WERI-Rb-1 (cell line): ENCODE results near the gene CASQ1.

ENCODE experiments used
- DNase-seq: peaks from one replicate; pipeline ENCODE4 v3.0.0-alpha.2; 2020
- H3K27ac ChIP-seq: fragments of 250-450 bp; sonication (Bioruptor Pico); 2 replicates; pipeline ENCODE4 v1.5.1; 2020; ENCODE audit warnings: mild to moderate bottlenecking, moderate library complexity
- H3K27me3 ChIP-seq: fragments of 250-450 bp; sonication (Bioruptor Pico); 2 replicates; pipeline ENCODE4 v1.5.1; 2021; ENCODE audit warnings: mild to moderate bottlenecking, low read depth, moderate library complexity; ENCODE audit not compliant: insufficient read depth, severe bottlenecking
- H3K36me3 ChIP-seq: fragments of 250-450 bp; sonication (Bioruptor Pico); 2 replicates; pipeline ENCODE4 v1.5.1; 2020; ENCODE audit warnings: mild to moderate bottlenecking, moderate library complexity
- H3K4me3 ChIP-seq: 2 replicates; pipeline ENCODE4 v1.5.1; 2011; ENCODE audit warnings: low read depth, mild to moderate bottlenecking, control low read depth, low read length
- H3K9me3 ChIP-seq: fragments of 250-450 bp; sonication (Bioruptor Pico); 2 replicates; pipeline ENCODE4 v1.5.1; 2021; ENCODE audit warnings: mild to moderate bottlenecking, moderate library complexity; ENCODE audit not compliant: severe bottlenecking
- TF ChIP-seq, protein P1 (sequence below): IDR thresholded peaks from 2 replicates; pipeline ENCODE4 v1.5.1; 2011; ENCODE audit warnings: low read depth, mild to moderate bottlenecking, control low read depth, inconsistent platforms, low read length

The CASQ1 gene

GRCh38 chr1:160216301-160216700 lies 25.9 kb downstream of the CASQ1 start:
- no peak overlapping the region for H3K27ac ChIP-seq
- no peak for DNase-seq
- H3K36me3 ChIP-seq = peaks cover 98% of the 10 kb centered on the region
- H3K4me3 ChIP-seq = no peak overlapping the region
- TF ChIP-seq, protein P1, sequence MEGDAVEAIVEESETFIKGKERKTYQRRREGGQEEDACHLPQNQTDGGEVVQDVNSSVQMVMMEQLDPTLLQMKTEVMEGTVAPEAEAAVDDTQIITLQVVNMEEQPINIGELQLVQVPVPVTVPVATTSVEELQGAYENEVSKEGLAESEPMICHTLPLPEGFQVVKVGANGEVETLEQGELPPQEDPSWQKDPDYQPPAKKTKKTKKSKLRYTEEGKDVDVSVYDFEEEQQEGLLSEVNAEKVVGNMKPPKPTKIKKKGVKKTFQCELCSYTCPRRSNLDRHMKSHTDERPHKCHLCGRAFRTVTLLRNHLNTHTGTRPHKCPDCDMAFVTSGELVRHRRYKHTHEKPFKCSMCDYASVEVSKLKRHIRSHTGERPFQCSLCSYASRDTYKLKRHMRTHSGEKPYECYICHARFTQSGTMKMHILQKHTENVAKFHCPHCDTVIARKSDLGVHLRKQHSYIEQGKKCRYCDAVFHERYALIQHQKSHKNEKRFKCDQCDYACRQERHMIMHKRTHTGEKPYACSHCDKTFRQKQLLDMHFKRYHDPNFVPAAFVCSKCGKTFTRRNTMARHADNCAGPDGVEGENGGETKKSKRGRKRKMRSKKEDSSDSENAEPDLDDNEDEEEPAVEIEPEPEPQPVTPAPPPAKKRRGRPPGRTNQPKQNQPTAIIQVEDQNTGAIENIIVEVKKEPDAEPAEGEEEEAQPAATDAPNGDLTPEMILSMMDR = no peak
- H3K9me3 ChIP-seq = no peaks in the 10 kb centered on the region
- H3K27me3 ChIP-seq = no peaks in the 10 kb centered on the region

DNA sequence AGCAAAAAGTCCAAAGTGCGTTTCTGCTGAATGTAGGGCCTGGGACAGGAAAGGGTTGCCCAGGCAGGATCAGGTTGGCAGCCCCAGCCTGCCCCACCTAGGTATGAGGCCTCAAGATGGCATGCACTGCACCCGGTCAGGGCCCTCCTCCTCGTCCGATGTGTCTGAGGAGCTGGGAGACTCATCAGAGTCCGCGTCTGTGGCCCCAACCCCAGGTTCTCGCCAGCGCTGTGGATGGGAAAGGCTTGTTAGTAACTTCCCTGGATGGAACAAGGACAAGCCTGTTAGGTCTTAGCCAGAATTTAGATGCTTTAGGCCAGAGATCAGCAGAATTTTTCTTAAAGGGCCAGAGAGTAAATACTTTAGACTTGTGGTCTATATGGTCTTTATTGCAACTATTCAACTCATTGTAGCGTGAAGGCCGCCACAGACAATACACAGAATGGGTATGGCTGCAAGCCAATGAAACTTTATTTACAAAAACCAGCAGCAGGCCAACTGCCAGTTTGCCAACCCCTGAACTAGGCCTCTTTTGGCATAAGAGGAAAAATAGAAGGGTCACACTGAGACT lies 27.2 kb downstream of the CASQ1 start:
- Histone ChIP-seq H3K4me3 (no peak overlapping the region), H3K27ac (no peak overlapping the region), H3K27me3 (no peaks in the 10 kb centered on the region), H3K36me3 (peaks cover 96% of the 10 kb centered on the region), H3K9me3 (no peaks in the 10 kb centered on the region)
- TF ChIP-seq, protein P1 = no peak
- no peak for DNase-seq

DNA sequence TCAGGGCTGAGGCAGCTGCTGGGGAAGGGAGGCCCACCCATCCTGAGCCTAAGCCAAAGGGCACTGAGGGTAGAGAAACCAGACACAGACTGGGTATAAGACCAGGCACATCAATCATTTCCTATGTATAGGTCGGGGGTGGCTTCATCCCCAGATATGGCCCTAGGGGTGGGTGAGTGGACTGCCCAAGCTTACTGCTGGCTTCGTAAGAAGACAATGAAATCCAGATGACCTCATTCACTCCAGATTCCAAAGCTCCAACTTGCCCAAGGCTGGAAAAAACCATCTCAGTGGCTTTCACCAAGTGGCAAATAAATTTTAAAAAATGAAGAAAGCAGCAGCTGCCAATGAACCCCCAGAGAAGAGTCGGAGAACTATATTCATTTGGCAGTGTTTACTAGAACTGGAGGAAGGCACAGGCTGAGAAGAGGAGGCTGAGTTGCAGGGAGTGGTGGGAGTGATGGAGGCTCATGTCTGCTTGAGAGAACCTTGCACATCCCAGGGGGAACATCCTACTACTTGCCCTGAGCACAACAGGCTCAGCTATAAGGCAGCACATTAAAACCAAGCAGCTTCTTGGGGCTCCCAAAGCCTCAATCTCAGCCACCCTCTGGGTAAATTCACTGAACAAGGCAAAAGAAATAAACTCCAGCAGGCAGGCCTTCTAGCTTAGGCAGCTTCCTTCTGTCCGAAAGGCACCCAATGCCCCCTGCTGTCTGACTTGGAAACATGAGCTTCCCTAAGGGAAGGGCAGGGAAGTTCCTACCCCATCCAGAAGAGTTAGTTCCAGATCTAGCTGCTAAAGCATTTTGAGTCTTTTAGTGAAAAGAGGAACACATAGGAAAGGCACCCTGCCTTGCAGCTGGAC lies 28.9 kb downstream of the CASQ1 start:
- 0 out of 2 replicates have a peak overlapping the region, but pooled peaks have one; percentile 11 for H3K27ac ChIP-seq
- H3K27me3 ChIP-seq = no peaks in the 10 kb centered on the region
- H3K36me3 ChIP-seq = peaks cover 97% of the 10 kb centered on the region
- TF ChIP-seq, protein P1 = peak; percentile 89
- no peak overlapping the region for H3K4me3 ChIP-seq
- peak; percentile 87 for DNase-seq
- no peaks in the 10 kb centered on the region for H3K9me3 ChIP-seq

DNA sequence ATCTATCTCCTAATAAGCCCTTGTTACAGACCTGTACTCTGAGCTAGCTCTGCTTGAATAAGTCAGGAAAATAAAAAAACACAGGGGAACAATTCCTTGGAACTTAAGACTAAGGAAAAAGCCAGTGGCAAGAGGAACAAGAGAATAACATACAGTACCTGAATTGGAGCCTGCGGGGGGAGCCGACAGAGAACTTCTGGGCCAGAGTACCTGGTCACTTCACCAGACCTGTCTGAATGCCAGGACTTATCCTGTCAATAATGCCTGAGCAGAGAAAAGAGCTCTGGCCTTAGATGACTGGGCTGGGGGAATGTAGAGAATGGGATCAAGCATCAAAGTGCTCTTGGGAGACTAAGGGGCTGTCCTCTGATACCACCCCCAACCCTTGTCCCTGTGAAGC lies 29.9 kb downstream of the CASQ1 start:
- Histone ChIP-seq H3K4me3 (no peak overlapping the region), H3K36me3 (peaks cover 97% of the 10 kb centered on the region), H3K9me3 (no peaks in the 10 kb centered on the region), H3K27ac (no peak overlapping the region), H3K27me3 (no peaks in the 10 kb centered on the region)
- TF ChIP-seq, protein P1 = no peak
- DNase-seq = no peak

DNA sequence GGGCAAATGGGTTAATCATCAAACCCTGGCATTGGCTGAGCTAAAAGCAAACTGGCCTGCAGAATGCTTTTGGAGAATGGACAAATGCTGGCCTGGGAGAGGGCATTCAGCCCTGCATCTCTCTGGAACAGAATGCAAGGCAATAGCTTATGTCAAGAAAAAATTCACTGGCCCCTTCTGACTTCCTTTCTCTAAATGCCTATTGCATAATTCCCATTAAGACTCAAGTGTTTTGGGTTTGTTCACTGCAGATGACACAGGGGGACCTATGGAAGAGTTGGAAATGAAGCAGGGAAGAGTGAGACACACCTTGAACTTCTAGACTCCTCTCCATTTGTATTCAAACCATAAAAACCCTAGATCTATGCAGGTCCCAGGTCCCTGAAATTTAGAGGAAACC lies 30.7 kb downstream of the CASQ1 start:
- Histone ChIP-seq H3K4me3 (no peak overlapping the region), H3K27ac (no peak overlapping the region), H3K27me3 (no peaks in the 10 kb centered on the region), H3K36me3 (peaks cover 97% of the 10 kb centered on the region), H3K9me3 (no peaks in the 10 kb centered on the region)
- TF ChIP-seq, protein P1 = no peak
- DNase-seq = no peak
